Panc1 (cell line): ENCODE data around the gene ADCY4. TPM values are rescaled to one million over a fixed set of nuclear protein-coding genes. Genes with fewer than 3 reads are reported as not detected.

Experiments used
- ATAC-seq: fragments of 200-7000 bp; cut with Tn5 transposase; 2 replicates; pipeline ENCODE4 v1.9.1; 2020; ENCODE audit warnings: mild to moderate bottlenecking, moderate library complexity
- BruUV-seq: library from RNA; stranded (reverse); fragments of 400-500 nt; replicated peaks from 2 replicates; lab custom pipeline; 2021; lab: Mats Ljungman, UMichigan
- CTCF ChIA-PET: fragments of 300-600 bp; sonication (Branson Sonifier 250); formaldehyde crosslinking; loops from one replicate; lab custom pipeline; 2022; ENCODE audit warnings: antibody characterized with exemption; lab: Charles Lee
- POLR2A ChIA-PET: fragments of 300-600 bp; sonication (Branson Sonifier 250); formaldehyde crosslinking; loops from one replicate; lab custom pipeline; 2022; ENCODE audit warnings: antibody characterized with exemption; lab: Charles Lee
- DNase-seq: peaks from one replicate; pipeline ENCODE4 v3.0.0-alpha.2; 2010; ENCODE audit warnings: low read depth, low spot score
- H3K27ac ChIP-seq: 2 replicates; pipeline ENCODE4 v1.5.1; 2011; ENCODE audit warnings: mild to moderate bottlenecking, low read length, inconsistent platforms
- H3K27me3 ChIP-seq: fragments of 200-500 bp; sonication (Bioruptor generic); 2 replicates; pipeline ENCODE4 v1.6.0; 2014; ENCODE audit warnings: low read length, inconsistent platforms; ENCODE audit not compliant: control insufficient read depth, insufficient read depth
- H3K36me3 ChIP-seq: fragments of 200-500 bp; sonication (Bioruptor generic); 2 replicates; pipeline ENCODE4 v1.5.1; 2014; ENCODE audit warnings: inconsistent platforms, mild to moderate bottlenecking, low read length, moderate library complexity; ENCODE audit not compliant: control insufficient read depth, insufficient read depth
- H3K4me1 ChIP-seq: 2 replicates; pipeline ENCODE4 v1.5.1; 2011; ENCODE audit warnings: inconsistent platforms, mild to moderate bottlenecking, low read length, moderate library complexity; ENCODE audit not compliant: control insufficient read depth, insufficient read depth
- H3K4me3 ChIP-seq, 2 experiments: 2 replicates each; pipeline ENCODE4 v1.5.1; 2011 to 2012; ENCODE audit warnings: low read depth in 2 of 2, low read length in 2 of 2, mild to moderate bottlenecking in 2 of 2, inconsistent platforms in 1 of 2, moderate library complexity in 1 of 2
- H3K9me3 ChIP-seq: fragments of 200-500 bp; sonication (Bioruptor generic); 2 replicates; pipeline ENCODE4 v1.5.1; 2014; ENCODE audit warnings: low read depth, mild to moderate bottlenecking, inconsistent platforms, low read length, moderate library complexity; ENCODE audit not compliant: control insufficient read depth, insufficient read depth
- CTCF ChIP-seq: fragments of 450-650 bp; IDR thresholded peaks from 2 replicates; pipeline ENCODE4 v1.5.1; 2017; ENCODE audit warnings: mild to moderate bottlenecking
- POLR2AphosphoS5 ChIP-seq: IDR thresholded peaks from 2 replicates; pipeline ENCODE4 v1.6.1; 2012; ENCODE audit warnings: mild to moderate bottlenecking, low read depth, low read length, moderate library complexity
- REST ChIP-seq, 2 experiments: IDR thresholded peaks; 2 replicates each; pipeline ENCODE4 v1.6.1; 2011 to 2012; ENCODE audit warnings: low read depth in 2 of 2, control low read depth in 1 of 2, low read length in 1 of 2, mild to moderate bottlenecking in 1 of 2, moderate library complexity in 1 of 2; ENCODE audit not compliant: insufficient read depth in 1 of 2
- SIN3A ChIP-seq: IDR thresholded peaks from 2 replicates; pipeline ENCODE4 v1.6.1; 2012; ENCODE audit warnings: low read depth, mild to moderate bottlenecking, low read length, moderate library complexity, borderline replicate concordance; ENCODE audit not compliant: insufficient read depth
- TCF7L2 ChIP-seq: IDR thresholded peaks from 2 replicates; pipeline ENCODE4 v1.6.1; 2011; ENCODE audit warnings: mild to moderate bottlenecking, low read depth, low read length, inconsistent platforms
- in situ Hi-C: cut with HindIII; loops from 2 replicates; pipeline ENCODE4 v1.10.0; 2016; ENCODE audit warnings: low sequenced_read_pairs, low pct_unique_long_range_greater_than_20kb
- intact Hi-C: fragments of 100-400 bp; cut with micrococcal nuclease; formaldehyde crosslinking; loops from one replicate; pipeline ENCODE4 v1.10.0; 2022; ENCODE audit not compliant: unreplicated experiment
- total RNA-seq: library from RNA; stranded (reverse); gene quantifications from one replicate; pipeline ENCODE4 v1.2.1, GENCODE V29; 2021; ENCODE audit not compliant: unreplicated experiment

Gene ADCY4
- total RNA-seq, 1 experiment from 2014 or later = 0.21 TPM

GRCh38 chr14:24382064-24382371 lies 47.1 kb upstream of the ADCY4 start:
- TF ChIP-seq TCF7L2 = no peak
- no peak for TF ChIP-seq REST (IDR thresholded peaks at IDR 0.05; ENCODE audit: insufficient read depth in 1 of 2, low read depth in 2 of 2, low read length in 1 of 2)
- no peak for TF ChIP-seq SIN3A
- no peak for TF ChIP-seq CTCF
- no peak for TF ChIP-seq POLR2AphosphoS5
- Histone ChIP-seq H3K4me1 (no peaks in the 10 kb centered on the region), H3K27me3 (no peaks in the 10 kb centered on the region), H3K36me3 (no peaks in the 10 kb centered on the region), H3K4me3 (no peak overlapping the region), H3K9me3 (no peaks in the 10 kb centered on the region), H3K27ac (no peak overlapping the region)
- ChIA-PET POLR2A (no interaction called here), CTCF (no interaction called here)
- intact Hi-C loops = no loop called here
- BruUV-seq = no TSS peak
- in situ Hi-C loops = no loop called here
- DNase-seq (no peak), ATAC-seq (no peak)

GRCh38 chr14:24381363-24382063 lies 46.6 kb upstream of the ADCY4 start:
- intact Hi-C loops (no loop called here), in situ Hi-C loops (no loop called here)
- no TSS peak for BruUV-seq
- no peaks in the 10 kb centered on the region for H3K4me1 ChIP-seq
- DNase-seq (no peak), ATAC-seq (no peak)
- TF ChIP-seq POLR2AphosphoS5 (no peak), TCF7L2 (no peak), CTCF (no peak), REST (IDR thresholded peaks at IDR 0.05; ENCODE audit: insufficient read depth in 1 of 2, low read depth in 2 of 2, low read length in 1 of 2) (no peak), SIN3A (no peak)
- H3K9me3 ChIP-seq = no peaks in the 10 kb centered on the region
- ChIA-PET CTCF (no interaction called here), POLR2A (no interaction called here)
- H3K27me3 ChIP-seq = no peaks in the 10 kb centered on the region
- H3K4me3 ChIP-seq = no peak overlapping the region
- no peaks in the 10 kb centered on the region for H3K36me3 ChIP-seq
- no peak overlapping the region for H3K27ac ChIP-seq
